ENCODE data around the gene RPL27A.

RPL27A gene

GRCh38 chr11:8702598-8702915, 20.0 kb downstream of the RPL27A start:
- DNase-seq, result no peak

GRCh38 chr11:8704136-8704535, 21.5 kb downstream of the RPL27A start:
- no peak for DNase-seq

- no peak for DNase-seq
Observed at GRCh38 chr11:8705146-8705545, 22.6 kb downstream of the RPL27A start.

- no peak for DNase-seq
Observed at GRCh38 chr11:8706673-8707432, 24.3 kb downstream of the RPL27A start.

- peak; percentile 27 to 65 for DNase-seq
Observed at GRCh38 chr11:8707541-8708191, 25.1 kb downstream of the RPL27A start.

GRCh38 chr11:8709002-8709672, 26.5 kb downstream of the RPL27A start:
- DNase-seq, result peak; percentile 56 to 91

GRCh38 chr11:8709777-8710176, 27.2 kb downstream of the RPL27A start:
- no peak for DNase-seq

GRCh38 chr11:8711895-8712442, 29.4 kb downstream of the RPL27A start:
- no peak for DNase-seq

- no peak for DNase-seq
Observed at GRCh38 chr11:8712506-8712905, 29.9 kb downstream of the RPL27A start.

GRCh38 chr11:8713760-8714454, 31.3 kb downstream of the RPL27A start:
- no peak for DNase-seq

GRCh38 chr11:8714622-8715225, 32.1 kb downstream of the RPL27A start:
- no peak for DNase-seq

- DNase-seq, result no peak
Observed at GRCh38 chr11:8715501-8715900, 32.9 kb downstream of the RPL27A start.

GRCh38 chr11:8717544-8717875, 34.9 kb downstream of the RPL27A start:
- no peak for DNase-seq

- peak; percentile 12 to 36 for DNase-seq
Observed at GRCh38 chr11:8717876-8718753, 35.5 kb downstream of the RPL27A start.

GRCh38 chr11:8719211-8719649, 36.6 kb downstream of the RPL27A start:
- peak; percentile 28 to 29 for DNase-seq

- peak in 1 of 2 experiments; percentile 11 for DNase-seq
Observed at GRCh38 chr11:8719721-8720120, 37.1 kb downstream of the RPL27A start.

- DNase-seq, result no peak
Observed at GRCh38 chr11:8720352-8720751, 37.8 kb downstream of the RPL27A start.

- no peak for DNase-seq
Observed at GRCh38 chr11:8720868-8721608, 38.4 kb downstream of the RPL27A start.

GRCh38 chr11:8721609-8722500, 39.3 kb downstream of the RPL27A start:
- peak in 1 of 2 experiments; percentile 9 for DNase-seq

GRCh38 chr11:8722809-8723208, 40.2 kb downstream of the RPL27A start:
- DNase-seq, result no peak

Measured in NCI-H446 (cell line).